ENCODE results near the gene TMPRSS15.
"Not testable (repeated sequence)": the region's sequence is repeated elsewhere in the genome, so short reads cannot be mapped to it uniquely, and the experiment has no call there.

The TMPRSS15 gene

GRCh38 chr21:18387994-18388393, 15.6 kb downstream of the TMPRSS15 start:
- Histone ChIP-seq H3K4me2 (ENCODE audit: low read length) (no peak overlapping the region), H3K27me3 (ENCODE audit: control insufficient read depth, insufficient read depth, low read length) (no peaks in the 10 kb centered on the region), H3K36me3 (ENCODE audit: insufficient read depth, low read length) (no peaks in the 10 kb centered on the region), H3K4me1 (ENCODE audit: control insufficient read depth, insufficient read depth, low read length) (peaks cover 4% of the 10 kb centered on the region), H3K4me3 (ENCODE audit: low read length) (no peak overlapping the region), H3K9ac (ENCODE audit: low read depth, low read length) (no peak overlapping the region), H3K9me3 (replicated peaks; ENCODE audit: low read length) (no peaks in the 10 kb centered on the region)

GRCh38 chr21:18384771-18385170, 18.8 kb downstream of the TMPRSS15 start:
- Histone ChIP-seq H3K9me3 (replicated peaks; ENCODE audit: low read length) (no peaks in the 10 kb centered on the region), H3K27me3 (ENCODE audit: control insufficient read depth, insufficient read depth, low read length) (no peaks in the 10 kb centered on the region), H3K36me3 (ENCODE audit: insufficient read depth, low read length) (no peaks in the 10 kb centered on the region), H3K9ac (ENCODE audit: low read depth, low read length) (no peak overlapping the region), H3K4me3 (ENCODE audit: low read length) (no peak overlapping the region), H3K4me2 (ENCODE audit: low read length) (no peak overlapping the region), H3K4me1 (ENCODE audit: control insufficient read depth, insufficient read depth, low read length) (peaks cover 10% of the 10 kb centered on the region)

GRCh38 chr21:18382934-18383619, 20.5 kb downstream of the TMPRSS15 start:
- H3K27me3 ChIP-seq (ENCODE audit: control insufficient read depth, insufficient read depth, low read length); H3K36me3 ChIP-seq (ENCODE audit: insufficient read depth, low read length); H3K4me1 ChIP-seq (ENCODE audit: control insufficient read depth, insufficient read depth, low read length); H3K9me3 ChIP-seq (replicated peaks; ENCODE audit: low read length); H3K4me3 ChIP-seq (ENCODE audit: low read length); H3K4me2 ChIP-seq (ENCODE audit: low read length); H3K9ac ChIP-seq (ENCODE audit: low read depth, low read length): not testable (repeated sequence)

GRCh38 chr21:18382141-18382540, 21.4 kb downstream of the TMPRSS15 start:
- Histone ChIP-seq H3K36me3 (ENCODE audit: insufficient read depth, low read length) (no peaks in the 10 kb centered on the region), H3K4me3 (ENCODE audit: low read length) (no peak overlapping the region), H3K9me3 (replicated peaks; ENCODE audit: low read length) (no peaks in the 10 kb centered on the region), H3K9ac (ENCODE audit: low read depth, low read length) (no peak overlapping the region), H3K4me1 (ENCODE audit: control insufficient read depth, insufficient read depth, low read length) (peaks cover 10% of the 10 kb centered on the region), H3K4me2 (ENCODE audit: low read length) (no peak overlapping the region), H3K27me3 (ENCODE audit: control insufficient read depth, insufficient read depth, low read length) (no peaks in the 10 kb centered on the region)

DNA sequence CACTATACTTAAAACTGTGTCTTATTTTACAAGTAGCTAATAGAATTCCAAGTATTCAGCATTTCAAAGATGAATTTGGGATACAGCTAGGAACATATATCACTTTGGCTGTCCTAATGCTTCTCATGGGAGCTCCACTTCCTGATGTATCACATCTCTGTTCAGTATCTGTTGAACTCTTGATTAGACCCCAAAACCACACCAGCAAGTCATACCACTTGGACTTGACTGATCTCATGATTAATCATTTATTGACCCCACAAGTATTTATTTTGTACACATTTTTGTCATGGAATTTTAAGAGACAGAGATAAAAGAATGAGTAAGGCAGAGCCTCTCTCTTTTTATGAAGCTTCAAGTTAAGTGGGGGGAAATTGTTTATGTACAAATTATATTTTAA, 30.0 kb downstream of the TMPRSS15 start:
- H3K36me3 ChIP-seq (ENCODE audit: insufficient read depth, low read length): no peaks in the 10 kb centered on the region
- no peak overlapping the region for H3K9ac ChIP-seq (ENCODE audit: low read depth, low read length)
- no peaks in the 10 kb centered on the region for H3K9me3 ChIP-seq (replicated peaks; ENCODE audit: low read length)
- no peaks in the 10 kb centered on the region for H3K4me1 ChIP-seq (ENCODE audit: control insufficient read depth, insufficient read depth, low read length)
- no peak overlapping the region for H3K4me3 ChIP-seq (ENCODE audit: low read length)
- H3K27me3 ChIP-seq (ENCODE audit: control insufficient read depth, insufficient read depth, low read length): no peaks in the 10 kb centered on the region
- no peak overlapping the region for H3K4me2 ChIP-seq (ENCODE audit: low read length)

GRCh38 chr21:18370301-18370700, 33.3 kb downstream of the TMPRSS15 start:
- Histone ChIP-seq H3K4me3 (ENCODE audit: low read length) (no peak overlapping the region), H3K36me3 (ENCODE audit: insufficient read depth, low read length) (no peaks in the 10 kb centered on the region), H3K9me3 (replicated peaks; ENCODE audit: low read length) (no peaks in the 10 kb centered on the region), H3K9ac (ENCODE audit: low read depth, low read length) (no peak overlapping the region), H3K4me2 (ENCODE audit: low read length) (no peak overlapping the region), H3K4me1 (ENCODE audit: control insufficient read depth, insufficient read depth, low read length) (no peaks in the 10 kb centered on the region), H3K27me3 (ENCODE audit: control insufficient read depth, insufficient read depth, low read length) (no peaks in the 10 kb centered on the region)

GRCh38 chr21:18369115-18369514, 34.5 kb downstream of the TMPRSS15 start:
- no peaks in the 10 kb centered on the region for H3K27me3 ChIP-seq (ENCODE audit: control insufficient read depth, insufficient read depth, low read length)
- no peaks in the 10 kb centered on the region for H3K4me1 ChIP-seq (ENCODE audit: control insufficient read depth, insufficient read depth, low read length)
- H3K4me2 ChIP-seq (ENCODE audit: low read length): no peak overlapping the region
- no peaks in the 10 kb centered on the region for H3K36me3 ChIP-seq (ENCODE audit: insufficient read depth, low read length)
- H3K4me3 ChIP-seq (ENCODE audit: low read length): no peak overlapping the region
- no peaks in the 10 kb centered on the region for H3K9me3 ChIP-seq (replicated peaks; ENCODE audit: low read length)
- H3K9ac ChIP-seq (ENCODE audit: low read depth, low read length): no peak overlapping the region

- Histone ChIP-seq H3K36me3 (ENCODE audit: insufficient read depth, low read length) (no peaks in the 10 kb centered on the region), H3K9ac (ENCODE audit: low read depth, low read length) (no peak overlapping the region), H3K4me2 (ENCODE audit: low read length) (no peak overlapping the region), H3K4me3 (ENCODE audit: low read length) (no peak overlapping the region), H3K27me3 (ENCODE audit: control insufficient read depth, insufficient read depth, low read length) (no peaks in the 10 kb centered on the region), H3K9me3 (replicated peaks; ENCODE audit: low read length) (no peaks in the 10 kb centered on the region), H3K4me1 (ENCODE audit: control insufficient read depth, insufficient read depth, low read length) (no peaks in the 10 kb centered on the region)
These were observed 35.4 kb downstream of the TMPRSS15 start for GRCh38 chr21:18368205-18368604.

GRCh38 chr21:18356801-18357200, 46.8 kb downstream of the TMPRSS15 start:
- no peak overlapping the region for H3K9ac ChIP-seq (ENCODE audit: low read depth, low read length)
- no peak overlapping the region for H3K4me2 ChIP-seq (ENCODE audit: low read length)
- H3K9me3 ChIP-seq (replicated peaks; ENCODE audit: low read length): no peaks in the 10 kb centered on the region
- no peaks in the 10 kb centered on the region for H3K36me3 ChIP-seq (ENCODE audit: insufficient read depth, low read length)
- no peaks in the 10 kb centered on the region for H3K27me3 ChIP-seq (ENCODE audit: control insufficient read depth, insufficient read depth, low read length)
- no peak overlapping the region for H3K4me3 ChIP-seq (ENCODE audit: low read length)
- no peaks in the 10 kb centered on the region for H3K4me1 ChIP-seq (ENCODE audit: control insufficient read depth, insufficient read depth, low read length)

DNA sequence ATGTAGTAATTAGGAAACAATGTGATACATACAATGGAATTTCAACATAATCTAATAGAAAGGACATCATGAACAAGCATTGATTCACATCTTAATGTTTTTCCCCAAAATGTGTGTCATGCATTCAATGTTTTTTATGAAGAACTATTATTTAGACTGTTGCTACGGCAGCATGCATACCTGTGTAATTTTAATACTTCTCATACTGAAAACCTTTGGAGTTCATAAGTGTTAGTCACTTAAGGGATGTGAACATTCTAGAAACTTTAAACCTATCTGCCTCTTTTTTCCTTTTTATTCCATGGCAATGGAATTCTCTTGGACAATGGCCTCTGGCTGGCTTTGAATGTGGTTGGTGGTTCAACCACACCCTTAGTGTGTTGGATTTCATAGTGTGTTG, 48.6 kb downstream of the TMPRSS15 start:
- Histone ChIP-seq H3K9ac (ENCODE audit: low read depth, low read length) (no peak overlapping the region), H3K4me3 (ENCODE audit: low read length) (no peak overlapping the region), H3K4me2 (ENCODE audit: low read length) (no peak overlapping the region), H3K27me3 (ENCODE audit: control insufficient read depth, insufficient read depth, low read length) (no peaks in the 10 kb centered on the region), H3K4me1 (ENCODE audit: control insufficient read depth, insufficient read depth, low read length) (peaks cover 6% of the 10 kb centered on the region), H3K9me3 (replicated peaks; ENCODE audit: low read length) (no peaks in the 10 kb centered on the region), H3K36me3 (ENCODE audit: insufficient read depth, low read length) (no peaks in the 10 kb centered on the region)

DNA sequence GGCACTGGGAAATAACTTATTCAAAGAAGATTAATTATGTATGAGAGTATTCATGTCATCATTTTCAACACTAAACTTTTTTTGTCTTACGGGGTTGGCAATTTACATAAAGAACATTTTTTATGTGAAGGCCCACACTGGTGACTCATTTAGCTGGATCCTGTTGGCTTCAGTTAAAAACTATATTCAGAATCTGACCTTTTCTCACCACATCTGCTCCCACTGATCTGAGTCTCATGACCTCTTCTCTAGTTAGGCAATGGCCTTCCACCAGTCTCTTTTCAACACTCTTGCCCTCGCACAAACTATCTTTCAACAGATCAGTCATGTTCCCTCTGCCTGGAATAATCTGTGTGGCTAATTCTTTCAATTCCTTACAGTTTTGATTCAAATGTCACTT, 53.4 kb downstream of the TMPRSS15 start:
- Histone ChIP-seq H3K9me3 (replicated peaks; ENCODE audit: low read length) (no peaks in the 10 kb centered on the region), H3K4me3 (ENCODE audit: low read length) (no peak overlapping the region), H3K36me3 (ENCODE audit: insufficient read depth, low read length) (no peaks in the 10 kb centered on the region), H3K9ac (ENCODE audit: low read depth, low read length) (no peak overlapping the region), H3K4me2 (ENCODE audit: low read length) (no peak overlapping the region), H3K27me3 (ENCODE audit: control insufficient read depth, insufficient read depth, low read length) (peaks cover 5% of the 10 kb centered on the region), H3K4me1 (ENCODE audit: control insufficient read depth, insufficient read depth, low read length) (peaks cover 11% of the 10 kb centered on the region)

GRCh38 chr21:18349468-18349867, 54.1 kb downstream of the TMPRSS15 start:
- Histone ChIP-seq H3K27me3 (ENCODE audit: control insufficient read depth, insufficient read depth, low read length) (peaks cover 5% of the 10 kb centered on the region), H3K36me3 (ENCODE audit: insufficient read depth, low read length) (no peaks in the 10 kb centered on the region), H3K9ac (ENCODE audit: low read depth, low read length) (no peak overlapping the region), H3K9me3 (replicated peaks; ENCODE audit: low read length) (no peaks in the 10 kb centered on the region), H3K4me1 (ENCODE audit: control insufficient read depth, insufficient read depth, low read length) (peaks cover 11% of the 10 kb centered on the region), H3K4me2 (ENCODE audit: low read length) (no peak overlapping the region), H3K4me3 (ENCODE audit: low read length) (no peak overlapping the region)

Measured in skeletal muscle satellite cell (primary cell).